GM19193 (cell line): Measurements from ENCODE around the gene FOCAD.

Source experiments
- POLR2A ChIP-seq: IDR thresholded peaks from 4 replicates; pipeline ENCODE4 v1.6.1; 2011; ENCODE audit not compliant: insufficient read depth, insufficient read length; ENCODE audit errors: extremely low read depth

Gene FOCAD

DNA sequence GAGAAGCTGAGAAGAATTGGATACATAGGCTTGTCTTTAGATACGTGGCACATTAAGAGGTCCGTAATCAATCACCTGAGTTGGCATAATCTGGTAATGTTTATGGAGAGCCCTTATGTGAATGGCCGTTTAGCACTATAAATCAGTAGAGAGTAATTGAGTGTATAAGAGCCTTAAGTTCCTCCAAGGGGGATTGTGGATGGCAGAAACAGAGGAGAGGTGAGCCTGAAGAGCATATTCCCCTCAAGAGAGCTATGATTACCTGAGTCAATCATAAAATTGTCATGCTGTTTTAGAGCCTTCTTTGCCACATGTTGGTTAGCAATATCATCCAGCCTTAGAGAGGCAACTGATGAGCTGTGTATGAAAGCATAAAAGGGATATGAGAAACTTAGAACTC is 58.8 kb downstream of the FOCAD start:
- TF ChIP-seq POLR2A, result no peak

DNA sequence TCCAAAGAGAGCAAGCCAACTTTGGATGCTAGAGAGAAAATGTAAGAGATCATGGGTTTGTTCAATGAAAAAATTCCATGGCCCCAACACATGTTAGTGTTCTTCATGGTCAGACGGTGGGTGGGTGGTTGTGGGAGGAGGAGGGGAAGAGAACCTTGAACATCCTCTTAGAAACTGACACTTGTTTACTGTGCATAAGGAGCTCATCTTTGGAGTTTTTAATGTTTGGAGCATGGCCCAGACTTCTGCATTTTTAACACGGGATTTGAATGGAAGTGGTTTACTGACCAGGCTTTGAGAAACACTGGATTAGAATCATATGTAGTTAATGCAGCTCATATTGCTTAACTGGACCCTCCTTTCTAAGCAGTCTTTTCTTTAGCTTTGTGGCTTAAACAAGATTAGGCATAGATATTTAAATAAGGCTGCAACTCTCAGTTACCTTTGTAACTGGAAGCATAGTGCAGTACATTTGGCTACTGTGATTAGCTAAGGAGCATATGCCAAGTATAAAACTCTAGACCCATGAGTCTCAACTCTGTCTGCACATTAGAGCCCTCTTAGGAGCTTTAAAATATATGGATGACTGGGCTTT is 60.1 kb downstream of the FOCAD start:
- no peak for TF ChIP-seq POLR2A

DNA sequence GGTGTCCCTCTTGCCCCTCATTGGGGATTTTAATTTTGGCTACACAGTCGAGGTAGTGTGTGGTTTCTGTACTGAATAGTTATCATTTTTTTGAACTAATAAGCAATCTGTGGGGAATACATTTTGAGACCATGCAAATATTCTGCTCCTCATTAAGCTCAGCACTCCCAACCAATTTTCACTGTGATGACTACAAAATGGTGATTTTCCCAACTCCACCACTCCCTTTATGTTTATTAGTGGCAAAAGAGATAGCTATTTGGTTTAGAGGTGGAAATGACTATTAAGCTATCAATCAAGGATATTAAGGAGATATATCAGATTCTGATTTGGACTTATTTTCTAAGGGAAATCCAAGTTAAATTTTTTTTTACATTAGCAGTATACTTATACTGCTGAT is 62.9 kb downstream of the FOCAD start:
- TF ChIP-seq POLR2A, result no peak

DNA sequence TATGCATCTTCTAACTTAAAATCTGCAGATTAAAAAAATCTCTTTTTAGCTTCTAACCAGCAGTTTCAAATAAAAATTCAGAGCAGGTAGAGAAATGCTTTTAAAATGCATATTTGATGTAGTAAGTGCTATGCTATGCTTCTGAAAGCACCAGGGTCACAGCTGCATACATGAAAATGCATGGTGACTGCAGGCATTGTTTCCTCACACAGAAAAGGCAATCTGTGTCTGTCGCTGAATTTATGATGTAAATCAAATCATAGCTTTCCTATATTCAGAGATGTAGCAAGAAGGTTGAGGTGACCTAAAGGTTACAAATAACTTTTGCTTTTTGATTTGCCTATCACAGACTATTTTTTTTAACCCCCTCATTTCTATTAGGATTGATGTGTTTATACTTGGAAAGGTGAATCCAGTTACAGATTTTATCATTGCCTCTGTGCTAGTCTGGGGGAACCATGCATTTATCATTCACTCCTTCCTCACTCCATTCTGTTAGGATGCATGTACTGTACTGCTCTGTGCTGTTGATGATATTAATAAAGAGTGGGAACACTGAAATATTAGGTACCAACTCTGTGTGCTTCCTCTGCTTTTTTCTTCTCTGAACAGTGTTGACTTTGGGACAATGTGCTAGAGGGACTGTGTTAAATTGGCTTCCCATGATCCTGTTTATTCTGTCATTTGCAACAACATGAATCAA is 65.6 kb downstream of the FOCAD start:
- TF ChIP-seq POLR2A, result no peak

DNA sequence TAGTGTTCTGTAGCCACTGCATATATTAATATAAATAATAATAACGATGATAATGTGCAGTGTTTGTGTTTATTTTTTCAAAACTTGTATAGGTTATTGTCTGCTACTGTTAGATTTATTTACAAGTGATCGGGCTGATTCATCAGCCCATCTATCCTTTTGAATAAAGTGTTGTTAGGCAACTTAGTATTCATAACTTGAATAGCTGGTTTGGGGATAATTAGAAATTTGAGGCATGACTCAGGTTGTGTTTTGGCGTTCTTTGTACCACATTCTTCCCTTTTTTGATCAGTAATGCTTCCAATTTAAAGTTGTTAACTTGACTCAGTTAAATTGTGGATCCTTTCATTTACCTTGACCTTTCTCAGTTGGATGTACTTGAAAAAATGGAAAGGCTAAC is 69.7 kb downstream of the FOCAD start:
- TF ChIP-seq POLR2A, result no peak

DNA sequence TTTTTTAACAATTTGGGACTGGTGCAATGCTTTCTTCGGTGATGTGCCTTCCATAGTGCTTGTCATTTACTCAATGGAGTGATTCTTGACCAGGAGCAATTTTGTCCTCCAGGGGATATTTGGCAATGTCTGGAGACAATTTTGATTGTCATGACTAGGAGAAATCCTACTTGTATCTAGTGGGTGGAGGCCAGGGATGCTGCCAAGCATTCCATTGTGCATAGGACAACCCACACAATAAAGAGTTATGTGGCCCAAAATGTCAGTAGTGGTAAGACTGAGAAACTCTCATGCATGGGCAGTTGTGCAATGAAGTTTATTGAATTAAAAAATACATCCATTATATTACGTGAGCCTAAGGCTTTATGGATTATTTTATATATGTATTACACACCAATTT is 70.5 kb downstream of the FOCAD start:
- no peak for TF ChIP-seq POLR2A

DNA sequence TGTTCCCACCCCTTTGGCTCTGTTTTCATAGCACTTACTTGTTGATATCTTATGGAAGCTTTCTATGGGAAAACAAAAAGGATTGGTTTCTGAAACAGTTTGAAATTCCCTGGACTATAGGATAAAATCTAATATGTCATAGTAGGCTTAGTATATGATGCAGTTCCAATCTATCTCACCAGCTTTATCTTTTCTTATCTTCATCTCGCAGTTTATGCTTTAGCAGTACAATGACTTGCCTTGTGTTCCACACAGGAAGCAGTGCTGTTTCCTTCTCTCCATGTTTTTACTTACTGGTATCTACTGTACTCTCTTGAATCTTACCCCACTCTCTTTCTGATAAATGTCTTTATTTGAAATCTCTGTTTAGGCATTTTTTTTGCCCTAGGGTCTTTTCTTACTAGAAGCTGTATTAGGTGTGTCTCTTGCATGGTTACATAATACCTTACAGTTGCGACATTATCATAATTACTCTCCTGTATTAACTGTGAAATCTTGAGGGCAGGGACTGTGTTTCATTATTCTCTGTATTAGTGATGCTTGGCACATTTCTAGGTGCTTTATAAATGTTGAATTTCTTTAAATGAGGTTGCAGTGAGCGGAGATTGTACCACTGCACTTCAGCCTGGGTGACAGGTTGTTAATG is 76.3 kb downstream of the FOCAD start:
- TF ChIP-seq POLR2A, result no peak

DNA sequence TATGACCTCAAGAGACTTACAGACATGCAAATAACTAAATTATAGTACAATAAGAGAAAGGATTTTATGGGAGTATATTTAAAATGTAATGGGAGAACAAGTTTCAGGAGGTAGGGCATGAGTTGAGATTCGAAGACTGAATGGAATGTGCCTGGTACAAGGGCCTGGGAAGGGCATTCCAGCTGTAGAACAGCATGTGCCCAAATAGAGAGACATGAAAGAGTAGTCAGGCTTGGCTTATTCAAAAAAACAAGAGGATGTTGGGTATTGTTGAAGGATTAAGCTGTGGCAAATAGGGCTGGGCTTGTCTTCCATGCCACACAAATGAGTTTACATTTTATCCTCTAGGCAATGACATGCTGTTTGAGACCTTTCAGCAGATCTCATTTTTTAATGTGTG is 86.9 kb downstream of the FOCAD start:
- no peak for TF ChIP-seq POLR2A

DNA sequence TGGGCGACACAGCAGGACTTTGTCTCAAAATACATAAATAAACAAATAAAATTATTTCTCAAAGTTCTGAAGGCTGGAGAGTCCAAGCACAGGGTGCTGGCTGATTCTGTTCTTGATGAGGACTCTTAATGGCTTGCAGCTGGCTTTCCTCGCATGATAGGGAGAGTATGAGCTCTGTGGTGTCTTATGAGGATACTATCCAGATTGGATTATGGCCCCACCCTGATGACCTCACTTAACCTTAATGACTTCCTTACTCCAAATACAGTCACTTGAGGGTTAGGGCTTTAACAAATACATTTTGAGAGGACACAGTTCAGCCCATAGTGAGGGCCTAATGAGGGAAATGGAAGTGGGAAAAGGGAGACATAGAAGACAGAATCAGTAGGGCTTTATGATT is 87.7 kb downstream of the FOCAD start:
- TF ChIP-seq POLR2A, result no peak

DNA sequence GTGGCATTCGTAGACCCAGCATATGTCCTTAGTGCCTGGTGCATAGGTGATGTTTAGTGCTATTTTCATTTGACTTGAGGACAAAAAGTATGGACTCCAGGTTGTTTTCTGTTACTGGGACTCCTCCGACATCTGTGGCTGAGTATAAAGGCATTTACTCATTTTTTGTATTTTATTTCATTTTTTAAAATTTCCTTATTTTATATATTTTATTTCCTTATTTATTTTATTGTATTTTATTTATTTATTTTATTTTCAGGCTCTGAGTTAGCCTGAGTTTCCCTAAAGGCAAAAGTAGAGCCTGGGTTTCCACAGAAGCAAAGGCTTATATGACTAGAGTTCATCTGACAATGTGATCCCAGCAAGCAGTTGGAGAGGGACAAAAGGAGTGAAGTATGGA is 91.6 kb downstream of the FOCAD start:
- no peak for TF ChIP-seq POLR2A

DNA sequence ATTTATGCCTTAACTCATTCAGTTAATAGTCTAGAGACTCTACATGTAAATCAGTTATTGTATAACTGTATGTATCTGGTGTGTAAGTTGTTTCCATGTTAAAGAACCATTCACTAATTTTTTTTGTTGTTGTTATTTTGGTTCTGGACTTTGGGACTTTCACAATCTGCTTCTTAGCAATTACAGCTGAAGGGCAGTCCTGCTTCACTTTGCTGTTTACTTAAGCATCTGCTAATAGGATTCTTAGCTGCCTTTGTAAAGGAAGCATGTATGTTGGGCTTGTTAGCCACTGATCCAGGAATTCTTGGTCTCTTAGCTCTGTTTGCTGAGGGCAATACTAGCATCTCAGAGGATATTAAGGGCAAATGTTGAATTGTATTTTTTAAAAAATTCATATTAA is 97.0 kb downstream of the FOCAD start:
- no peak for TF ChIP-seq POLR2A

DNA sequence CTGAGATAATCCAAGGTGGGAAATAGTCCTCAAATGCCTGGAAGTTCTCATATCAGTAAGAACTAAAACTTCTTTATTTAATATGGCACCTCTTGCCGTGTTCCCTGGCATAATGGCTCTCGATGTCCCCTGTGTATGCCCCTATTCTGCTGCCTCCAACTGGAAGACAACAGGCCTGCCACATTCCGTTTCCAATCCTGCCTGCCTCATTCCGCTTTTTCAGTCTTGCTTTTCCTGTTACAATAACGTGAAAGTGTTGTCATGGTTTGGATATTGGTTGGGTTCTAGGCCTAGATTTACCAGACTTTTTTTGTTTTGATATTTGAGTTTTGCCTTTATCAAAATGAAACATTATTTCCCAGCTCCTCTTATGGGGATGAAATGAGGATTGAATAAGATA is 98.2 kb downstream of the FOCAD start:
- TF ChIP-seq POLR2A, result no peak

DNA sequence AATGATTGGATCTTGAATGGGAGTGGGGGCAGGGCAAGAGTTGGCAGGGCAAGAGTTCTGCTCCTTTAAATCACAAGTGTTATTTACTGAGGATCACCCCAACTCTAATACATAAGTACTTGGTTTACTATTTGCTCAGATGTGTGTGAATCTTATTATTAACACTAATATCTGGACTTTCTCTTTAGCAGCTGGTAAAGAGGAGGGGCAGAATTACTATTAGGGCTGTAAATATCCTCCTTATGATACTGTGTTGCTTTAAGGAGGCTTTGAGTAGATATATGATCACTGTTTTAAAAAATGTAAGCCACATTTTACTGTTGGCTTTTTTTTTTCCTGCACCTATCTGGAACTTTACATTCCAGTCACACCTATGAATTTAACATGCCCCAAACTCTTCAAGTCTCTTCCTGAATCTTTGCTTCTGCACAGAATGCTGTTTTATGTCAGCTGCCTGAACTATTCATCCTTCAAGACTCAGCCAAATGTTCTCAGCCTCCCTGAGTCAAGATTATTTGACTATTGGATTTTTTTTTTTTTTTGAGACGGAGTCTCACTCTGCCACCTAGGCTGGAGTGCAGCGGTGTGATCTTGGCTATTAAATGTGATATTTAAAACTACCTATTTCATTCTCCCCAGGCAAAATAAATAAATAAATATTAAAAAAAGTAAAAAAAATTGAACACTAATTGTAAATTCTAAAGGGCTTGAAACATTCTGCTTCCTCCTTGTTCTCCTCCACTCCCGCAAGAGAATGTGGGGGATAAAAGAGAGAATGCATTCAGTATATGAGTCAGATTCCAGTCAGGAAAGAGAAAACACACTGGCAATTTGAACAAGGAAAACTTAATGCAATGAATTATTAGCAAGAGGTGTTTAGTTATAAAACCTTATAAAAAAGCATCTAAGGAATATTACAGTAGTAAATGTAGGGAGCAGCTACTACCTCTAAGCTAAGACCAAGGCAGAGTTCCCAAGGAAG is 99.3 kb downstream of the FOCAD start:
- TF ChIP-seq POLR2A, result no peak

DNA sequence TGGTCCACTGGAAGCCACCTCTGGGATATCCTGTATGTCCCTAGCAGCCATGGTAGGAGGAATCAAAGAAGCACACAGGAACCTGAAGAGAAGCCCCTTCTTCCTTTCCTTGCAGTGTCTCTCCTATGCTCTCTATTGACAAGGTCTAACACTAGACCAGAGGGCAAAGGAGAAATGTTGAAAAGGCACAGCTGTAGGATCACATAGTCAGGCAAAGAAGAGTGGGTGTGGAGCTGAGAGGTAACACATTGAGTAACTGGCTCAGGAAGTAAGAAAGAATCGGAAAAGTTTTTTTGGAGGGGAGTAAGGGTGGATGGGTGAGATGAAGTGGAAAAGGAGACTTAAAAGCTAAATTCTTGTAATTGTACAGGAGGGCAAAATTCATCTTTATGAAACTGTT is 100.1 kb downstream of the FOCAD start:
- TF ChIP-seq POLR2A, result no peak

DNA sequence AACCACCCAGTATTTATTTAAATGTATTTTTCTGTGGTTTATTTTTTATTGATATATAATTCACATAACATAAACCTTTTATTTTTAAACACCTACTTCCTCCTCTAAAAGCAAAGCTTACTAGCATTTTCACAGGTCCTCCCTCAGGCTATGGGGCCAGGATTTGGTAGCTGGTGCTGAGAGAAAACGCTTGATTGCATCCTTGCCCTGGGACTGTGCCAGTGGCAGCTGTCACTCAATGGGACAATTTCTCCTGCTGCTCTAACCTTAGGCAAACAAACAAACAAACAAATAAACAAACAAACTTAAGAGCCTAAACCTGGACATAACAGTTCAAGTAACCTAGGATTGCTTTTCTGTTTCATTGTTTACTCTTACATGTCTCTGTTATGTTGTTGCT is 102.7 kb downstream of the FOCAD start:
- no peak for TF ChIP-seq POLR2A
